Esophagus muscularis mucosa (tissue), 4 donors: ENCODE measurements around the gene EIF3L. TPM values are rescaled to one million over a fixed set of nuclear protein-coding genes. Genes with fewer than 3 reads are reported as not detected.

Experiments used
- DNase-seq: peaks from one replicate; pipeline ENCODE4 v3.0.0-alpha.2; 2017; ENCODE audit errors: extremely low spot score
- H3K27ac ChIP-seq, 4 donors: fragments of 200-600 bp; sonication (generic); replicated peaks in 1 of 4; 1 replicate in 3 of 4; 2 replicates in 1 of 4; pipeline ENCODE4 v1.5.1; 2016 to 2019; ENCODE audit warnings: mild to moderate bottlenecking in 1 of 4
- H3K27me3 ChIP-seq, 4 donors: fragments of 200-600 bp; sonication (generic); one replicate each; pipeline versions ENCODE4 v1.5.1 to v1.6.0; 2016 to 2019
- H3K36me3 ChIP-seq, 4 donors: fragments of 200-600 bp; sonication (generic); one replicate each; pipeline ENCODE4 v1.5.1; 2016 to 2019
- H3K4me1 ChIP-seq, 4 donors: fragments of 200-600 bp; sonication (generic); one replicate each; pipeline ENCODE4 v1.5.1; 2016 to 2019
- H3K4me3 ChIP-seq, 4 donors: fragments of 200-600 bp; sonication (generic); 1 replicate in 2 of 4; 2 replicates in 2 of 4; pipeline ENCODE4 v1.5.1; 2016 to 2019; ENCODE audit warnings: mild to moderate bottlenecking in 4 of 4, moderate library complexity in 1 of 4
- H3K9me3 ChIP-seq, 4 donors: fragments of 200-600 bp; sonication (generic); 1 replicate in 3 of 4; 2 replicates in 1 of 4; pipeline ENCODE4 v1.5.1; 2016 to 2019
- CTCF ChIP-seq, 3 experiments: fragments of 200-600 bp in 2 of 3; fragments of 450-650 bp in 1 of 3; sonication (generic) in 2 of 3; IDR thresholded peaks; one replicate each; pipeline ENCODE4 v1.5.1; 2017 to 2019; ENCODE audit warnings: antibody characterized with exemption in 3 of 3, mild to moderate bottlenecking in 2 of 3, moderate library complexity in 1 of 3
- EP300 ChIP-seq: sonication (generic); formaldehyde crosslinking; IDR thresholded peaks from one replicate; pipeline ENCODE4 v1.6.1; 2017; ENCODE audit warnings: antibody characterized with exemption
- POLR2A ChIP-seq: fragments of 450-650 bp; IDR thresholded peaks from one replicate; pipeline ENCODE4 v1.6.1; 2017; ENCODE audit warnings: antibody characterized with exemption, moderate library complexity, mild to moderate bottlenecking, low read depth
- POLR2AphosphoS5 ChIP-seq, 2 donors: sonication (generic); formaldehyde crosslinking; IDR thresholded peaks; one replicate each; pipeline ENCODE4 v1.6.1; 2017; ENCODE audit warnings: antibody characterized with exemption in 2 of 2
- WGBS: methylation state at CpG from one replicate; pipeline ENCODE4 v1.1.5; 2018; 5-methylcytosine and 5-hydroxymethylcytosine counted together
- intact Hi-C: fragments of 100-400 bp; cut with DNase I; formaldehyde crosslinking; loops from one replicate; pipeline ENCODE4 v1.15.1; 2023
- total RNA-seq, 4 donors: library from RNA; depleted of rRNA; stranded (reverse); fragments of >200 nt; gene quantifications; one replicate each; pipeline versions ENCODE4 v1.1.0 to v1.2.1, GENCODE V29; 2016

EIF3L gene
- total RNA-seq, 4 donors from 2014 or later = 348 to 494 (median 425) TPM

DNA sequence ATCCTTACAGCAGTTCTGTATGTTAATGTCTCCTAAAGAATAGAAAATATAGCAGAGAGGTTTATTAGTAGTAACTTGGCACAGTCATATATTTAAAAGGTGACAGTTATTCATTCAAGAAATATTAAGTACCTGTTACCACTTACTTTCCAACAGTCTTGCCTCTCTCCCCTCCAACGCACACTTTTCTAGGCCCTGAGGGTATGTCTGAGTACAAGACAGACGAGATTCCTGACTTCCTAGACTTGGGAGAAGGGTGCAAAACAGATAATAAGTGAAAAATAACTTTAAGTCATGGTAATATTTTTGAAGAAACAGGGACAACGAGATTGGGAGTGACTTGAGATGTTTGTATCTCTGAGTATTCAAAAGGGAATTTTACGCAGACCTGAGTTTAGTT is 1.6 kb downstream of the EIF3L start:
- intact Hi-C loops = no loop called here
- WGBS = 82% methylated on average over 4 of the region's 4 CpGs
- no peak overlapping the region for H3K27ac ChIP-seq
- DNase-seq = no peak
- no peak overlapping the region for H3K4me3 ChIP-seq
- no peaks in the 10 kb centered on the region for H3K27me3 ChIP-seq
- H3K4me1 ChIP-seq = peaks cover 30 to 55% (median 50%) of the 10 kb centered on the region in 4 donors
- TF ChIP-seq POLR2A = no peak
- TF ChIP-seq CTCF (IDR thresholded peaks at IDR 0.05) = no peak
- TF ChIP-seq EP300 = no peak
- TF ChIP-seq POLR2AphosphoS5 (IDR thresholded peaks at IDR 0.05) = no peak
- no peaks in the 10 kb centered on the region for H3K9me3 ChIP-seq
- H3K36me3 ChIP-seq = peaks cover 4 to 50% (median 40%) of the 10 kb centered on the region in 4 donors

DNA sequence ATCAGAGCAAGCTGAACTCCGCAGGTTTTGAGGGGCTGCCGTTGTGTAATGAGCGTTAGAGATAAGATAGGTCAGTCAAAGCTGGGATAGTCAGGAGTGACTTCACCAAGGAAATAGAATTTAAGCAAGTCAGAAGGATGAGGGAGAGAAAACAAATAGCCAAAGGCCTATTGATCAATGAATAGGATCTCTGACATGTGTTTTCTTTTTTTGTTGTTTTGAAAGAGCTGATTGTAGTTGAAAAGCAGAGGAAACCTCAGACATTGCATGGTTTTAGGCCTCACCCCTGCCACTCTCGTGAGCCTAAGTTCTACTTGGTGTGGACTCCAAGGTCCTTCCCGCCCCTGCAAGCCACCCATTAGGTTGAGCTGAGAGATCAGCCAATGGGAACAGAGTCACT is 3.2 kb downstream of the EIF3L start:
- Histone ChIP-seq H3K36me3 (peaks cover 10 to 66% (median 56%) of the 10 kb centered on the region in 4 donors), H3K4me1 (peaks cover 30 to 55% (median 50%) of the 10 kb centered on the region in 4 donors), H3K4me3 (no peak overlapping the region), H3K9me3 (no peaks in the 10 kb centered on the region), H3K27me3 (no peaks in the 10 kb centered on the region), H3K27ac (no peak overlapping the region)
- intact Hi-C loops = no loop called here
- no peak for DNase-seq
- 78% methylated on average over 5 of the region's 5 CpGs for WGBS
- TF ChIP-seq EP300 = no peak
- TF ChIP-seq POLR2A = no peak
- no peak for TF ChIP-seq POLR2AphosphoS5 (IDR thresholded peaks at IDR 0.05)
- no peak for TF ChIP-seq CTCF (IDR thresholded peaks at IDR 0.05)

DNA sequence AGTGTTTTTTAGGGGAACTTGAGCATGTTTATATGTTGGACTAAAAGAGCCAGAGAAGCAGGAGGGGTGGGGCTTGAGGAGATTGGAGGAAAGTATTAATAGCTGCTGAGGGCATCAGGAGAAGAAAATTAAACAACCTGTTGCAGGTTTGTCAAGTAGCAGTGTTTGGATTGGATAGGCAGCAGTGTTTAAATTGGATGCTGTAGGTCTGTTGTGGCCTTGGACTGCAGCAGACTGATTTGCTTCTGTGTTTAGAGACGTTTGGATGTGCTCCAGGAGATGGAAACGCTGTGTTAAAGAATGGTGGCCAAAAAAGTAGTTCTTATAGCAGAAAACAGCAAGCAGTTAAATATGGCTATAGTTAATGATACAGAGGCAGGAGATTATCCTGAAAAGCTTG is 5.7 kb downstream of the EIF3L start:
- H3K27me3 ChIP-seq = no peaks in the 10 kb centered on the region
- intact Hi-C loops = no loop called here
- H3K4me1 ChIP-seq = peaks cover 21 to 44% (median 37%) of the 10 kb centered on the region in 4 donors
- DNase-seq = no peak
- no peak for TF ChIP-seq CTCF (IDR thresholded peaks at IDR 0.05)
- no peak for TF ChIP-seq POLR2AphosphoS5 (IDR thresholded peaks at IDR 0.05)
- TF ChIP-seq EP300 = no peak
- TF ChIP-seq POLR2A = no peak
- peak overlapping the region; percentile 22 to 43 (median 30) for H3K27ac ChIP-seq
- WGBS = 39% methylated on average over 2 of the region's 2 CpGs
- no peaks in the 10 kb centered on the region for H3K9me3 ChIP-seq
- H3K4me3 ChIP-seq = no peak overlapping the region
- peaks cover 23 to 92% (median 78%) of the 10 kb centered on the region in 4 donors for H3K36me3 ChIP-seq

DNA sequence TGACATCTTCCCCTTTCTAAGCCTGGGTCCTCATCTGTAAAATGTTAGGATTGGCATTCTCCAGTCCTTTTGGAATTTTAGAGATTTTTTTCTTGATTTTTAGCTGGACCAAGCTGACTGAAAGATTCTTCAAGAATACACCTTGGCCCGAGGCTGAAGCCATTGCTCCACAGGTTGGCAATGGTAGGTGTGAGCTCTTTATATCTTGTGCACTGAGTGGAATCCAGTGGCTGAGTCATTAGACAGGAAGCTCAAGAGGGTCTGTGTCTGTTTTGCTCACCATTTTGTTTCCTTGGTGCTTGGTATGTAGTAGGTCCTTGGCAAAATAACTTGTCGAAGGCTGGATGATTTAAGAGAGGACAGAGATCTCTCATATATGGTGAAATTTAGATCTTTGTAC is 6.2 kb downstream of the EIF3L start:
- DNase-seq = no peak
- WGBS = 71% methylated on average over 2 of the region's 2 CpGs
- intact Hi-C loops = no loop called here
- peak overlapping the region in 3 of 4 donors; percentile 22 to 25 (median 25) for H3K27ac ChIP-seq
- H3K4me1 ChIP-seq = peaks cover 21 to 39% (median 32%) of the 10 kb centered on the region in 4 donors
- H3K9me3 ChIP-seq = no peaks in the 10 kb centered on the region
- peaks cover 23 to 97% (median 83%) of the 10 kb centered on the region in 4 donors for H3K36me3 ChIP-seq
- H3K4me3 ChIP-seq = no peak overlapping the region
- TF ChIP-seq POLR2AphosphoS5 (IDR thresholded peaks at IDR 0.05) (no peak), EP300 (no peak), POLR2A (no peak), CTCF (IDR thresholded peaks at IDR 0.05) (no peak)
- H3K27me3 ChIP-seq = no peaks in the 10 kb centered on the region
